GM21576 (cell line): ENCODE measurements around the gene SAMD4A.
A peak's percentile ranks its signal among the peaks of the same experiment; 100 is the strongest.
"Not testable (repeated sequence)": the region's sequence is repeated elsewhere in the genome, so short reads cannot be mapped to it uniquely, and the experiment has no call there.

Experiments used
- ATAC-seq: cut with Tn5 transposase; IDR thresholded peaks from one replicate; pipeline ENCODE4 v1.9.1; 2021; ENCODE audit warnings: mild to moderate bottlenecking, moderate library complexity; ENCODE audit not compliant: unreplicated experiment

The SAMD4A gene

DNA sequence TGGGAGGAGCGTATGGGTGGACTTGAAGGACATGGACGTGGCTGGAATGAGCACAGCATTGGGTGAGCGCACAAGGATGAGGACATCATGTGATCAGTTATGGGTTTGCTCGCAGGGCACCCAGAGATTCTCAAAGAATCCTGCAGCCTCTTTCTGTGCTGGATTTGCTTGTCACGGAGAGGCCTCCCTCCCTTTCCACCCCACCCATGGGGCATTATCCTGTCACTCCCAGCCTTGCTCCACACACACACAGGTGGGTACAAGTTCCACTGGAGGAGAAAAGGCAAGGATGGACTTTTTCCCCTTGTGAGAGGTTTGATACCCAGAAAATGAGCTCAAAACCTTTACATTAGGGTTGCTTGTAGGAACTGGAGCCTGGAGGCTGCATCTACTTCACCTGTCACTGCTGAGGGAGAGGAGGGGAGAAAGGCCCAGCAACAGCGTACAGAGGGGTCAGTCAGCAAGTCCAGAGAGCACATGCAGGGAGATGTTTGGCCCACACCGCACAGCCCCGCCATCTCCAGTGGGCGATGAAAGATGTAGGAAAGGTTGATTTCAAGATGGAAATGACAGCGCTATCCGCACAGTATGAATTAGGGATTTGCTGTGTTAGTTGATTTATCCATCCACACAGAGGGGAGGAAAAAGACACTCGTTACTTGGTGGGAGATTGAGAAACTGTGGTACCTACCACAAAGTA lies 223.0 kb downstream of the SAMD4A start:
- ATAC-seq: no peak

GRCh38 chr14:54791001-54791400 lies 224.1 kb downstream of the SAMD4A start:
- ATAC-seq: no peak

DNA sequence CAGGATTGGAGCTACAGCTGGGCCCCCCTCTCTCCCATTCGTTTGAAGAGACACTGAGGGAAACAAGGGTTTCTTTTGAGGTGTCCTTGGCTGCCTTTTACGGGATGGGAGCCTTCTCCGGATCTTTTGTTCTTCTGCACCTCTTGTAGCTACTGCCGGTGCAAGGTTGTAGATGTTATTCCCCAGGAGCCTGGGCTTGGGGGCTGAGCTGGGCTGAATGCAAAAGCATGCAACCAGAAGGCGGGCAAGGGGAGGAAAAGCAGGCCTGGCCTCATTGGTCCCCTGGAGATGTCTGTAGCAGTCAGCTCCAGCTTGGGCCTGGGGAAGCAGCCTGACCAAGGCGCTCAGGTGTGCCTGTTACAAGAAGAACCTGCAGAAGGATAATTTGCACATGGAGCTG lies 225.4 kb downstream of the SAMD4A start:
- no peak for ATAC-seq

DNA sequence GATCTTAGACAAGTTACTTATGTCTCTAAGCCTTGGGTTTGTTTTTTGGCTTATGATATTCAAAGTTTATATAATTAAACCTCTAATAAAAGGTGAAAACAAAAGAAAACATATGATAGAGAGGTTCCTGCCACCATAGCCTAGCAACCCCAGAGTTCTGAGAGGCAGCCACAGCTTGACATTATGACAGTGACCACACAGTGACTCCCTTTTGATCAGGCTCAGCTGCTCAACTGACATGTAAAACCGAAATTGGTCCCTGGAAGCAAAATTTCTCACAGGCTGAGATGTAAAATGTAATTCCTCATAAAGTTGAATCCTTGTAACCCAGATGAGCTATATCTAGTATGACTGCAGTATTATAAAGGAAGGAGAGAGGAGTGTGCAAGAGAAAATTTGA lies 227.2 kb downstream of the SAMD4A start:
- ATAC-seq: no peak

DNA sequence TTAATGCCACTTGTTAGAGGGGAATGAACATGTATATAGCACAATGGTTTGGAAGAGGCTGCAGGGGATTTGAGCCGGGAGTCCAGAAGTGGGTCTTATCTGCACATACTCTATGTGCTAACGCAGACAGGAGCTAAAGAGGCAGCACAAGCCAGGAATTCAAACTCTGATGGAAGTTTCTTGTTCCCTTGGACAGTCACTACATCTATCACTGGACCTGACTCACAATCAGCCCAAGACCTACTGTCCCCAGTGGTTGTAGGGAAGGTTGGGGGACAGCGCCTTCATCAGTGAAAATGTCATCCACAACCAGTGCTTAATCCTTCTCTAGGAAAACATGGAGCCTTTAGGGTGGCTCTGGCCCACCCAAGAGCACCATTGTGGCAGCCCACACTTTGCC lies 227.9 kb downstream of the SAMD4A start:
- no peak for ATAC-seq

GRCh38 chr14:54796961-54797360 lies 230.0 kb downstream of the SAMD4A start:
- ATAC-seq: no peak

GRCh38 chr14:54797556-54797955 lies 230.6 kb downstream of the SAMD4A start:
- ATAC-seq: no peak

DNA sequence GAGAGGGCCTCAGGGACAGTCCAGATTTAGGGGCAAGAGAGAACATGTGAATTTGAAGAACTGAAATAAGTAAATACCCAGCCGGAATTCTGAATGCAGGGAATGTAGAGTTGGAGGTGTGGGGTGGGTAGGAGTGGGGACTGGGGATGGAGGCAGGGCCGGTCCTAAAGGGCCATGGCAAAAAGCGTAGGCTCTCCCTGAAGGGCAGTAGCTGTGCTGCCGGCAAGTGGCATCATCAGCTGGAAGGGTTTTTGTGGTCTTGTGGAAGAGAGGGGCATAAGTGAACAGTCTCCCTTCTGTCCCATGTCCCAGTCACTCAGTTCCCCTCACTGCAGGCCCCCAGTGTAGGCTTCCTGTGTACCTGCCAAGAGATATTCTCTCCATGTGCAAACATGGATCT lies 231.1 kb downstream of the SAMD4A start:
- no peak for ATAC-seq

- no peak for ATAC-seq
Observed at GRCh38 chr14:54798465-54799124, 231.7 kb downstream of the SAMD4A start.

- ATAC-seq: not testable (repeated sequence)
Observed at GRCh38 chr14:54801482-54801881, 234.6 kb downstream of the SAMD4A start.

GRCh38 chr14:54803396-54803795 lies 236.5 kb downstream of the SAMD4A start:
- ATAC-seq: no peak

- no peak for ATAC-seq
Observed at GRCh38 chr14:54803926-54804537, 237.1 kb downstream of the SAMD4A start.

- no peak for ATAC-seq
Observed at GRCh38 chr14:54804538-54805041, 237.7 kb downstream of the SAMD4A start.

DNA sequence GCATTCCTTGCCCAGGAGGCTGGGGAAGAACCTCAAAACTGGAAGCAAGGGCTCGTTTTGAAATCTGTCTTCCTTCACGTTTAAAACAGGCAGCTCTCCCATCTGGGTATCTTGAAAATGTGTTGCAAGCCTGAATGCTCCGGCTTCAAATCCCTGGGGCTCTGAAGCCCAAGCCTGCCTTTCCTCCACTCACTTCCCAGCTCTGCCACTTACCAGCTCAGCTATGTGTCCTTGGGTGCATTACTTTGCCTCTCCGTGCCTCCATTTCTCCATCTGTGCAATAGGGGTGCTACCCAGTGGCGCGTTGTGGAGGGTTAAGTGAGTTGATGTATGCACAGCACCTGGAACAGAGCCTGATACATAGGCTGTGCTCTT lies 238.1 kb downstream of the SAMD4A start:
- no peak for ATAC-seq

GRCh38 chr14:54805445-54806322 lies 238.8 kb downstream of the SAMD4A start:
- peak; percentile 59 for ATAC-seq

GRCh38 chr14:54806616-54807015 lies 239.7 kb downstream of the SAMD4A start:
- no peak for ATAC-seq

DNA sequence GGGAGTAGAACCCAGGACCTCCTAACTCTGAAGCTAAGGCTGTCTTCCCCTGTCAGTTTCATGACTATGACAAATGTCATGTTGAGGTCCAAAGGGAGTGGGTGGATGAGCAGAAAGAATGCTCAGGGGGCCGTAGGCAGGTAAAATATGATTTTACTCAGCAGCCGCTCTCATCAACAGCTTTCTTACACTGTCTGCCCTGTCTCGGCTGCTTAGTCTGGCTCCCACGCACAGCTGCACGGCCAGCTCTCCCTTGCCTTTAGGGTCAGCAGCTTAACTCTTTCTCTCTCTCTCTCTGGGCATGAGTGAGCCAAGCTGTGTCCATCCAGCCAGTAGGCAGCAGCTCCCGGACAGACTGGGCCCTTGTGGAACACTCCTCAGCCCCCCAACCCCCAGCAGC lies 240.5 kb downstream of the SAMD4A start:
- no peak for ATAC-seq

DNA sequence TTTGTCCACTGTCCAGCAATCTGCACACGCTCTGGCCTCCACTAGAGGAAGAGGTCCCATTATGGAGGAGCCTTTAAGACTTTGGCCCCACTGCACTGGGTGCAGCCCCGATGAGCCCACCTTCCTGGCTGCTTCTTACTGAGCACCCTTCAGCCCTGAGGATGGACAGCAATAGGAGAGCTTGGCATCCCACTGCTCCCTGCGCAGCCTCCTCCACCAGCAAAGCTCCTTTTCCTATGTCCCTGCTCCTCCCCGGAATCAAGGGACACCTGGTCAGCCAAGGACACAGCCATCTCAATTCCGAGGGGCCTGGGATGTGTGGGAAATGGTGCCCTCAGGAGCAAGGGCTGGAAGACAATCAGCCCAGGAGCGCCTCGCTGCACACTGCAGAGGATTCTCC lies 241.0 kb downstream of the SAMD4A start:
- no peak for ATAC-seq

DNA sequence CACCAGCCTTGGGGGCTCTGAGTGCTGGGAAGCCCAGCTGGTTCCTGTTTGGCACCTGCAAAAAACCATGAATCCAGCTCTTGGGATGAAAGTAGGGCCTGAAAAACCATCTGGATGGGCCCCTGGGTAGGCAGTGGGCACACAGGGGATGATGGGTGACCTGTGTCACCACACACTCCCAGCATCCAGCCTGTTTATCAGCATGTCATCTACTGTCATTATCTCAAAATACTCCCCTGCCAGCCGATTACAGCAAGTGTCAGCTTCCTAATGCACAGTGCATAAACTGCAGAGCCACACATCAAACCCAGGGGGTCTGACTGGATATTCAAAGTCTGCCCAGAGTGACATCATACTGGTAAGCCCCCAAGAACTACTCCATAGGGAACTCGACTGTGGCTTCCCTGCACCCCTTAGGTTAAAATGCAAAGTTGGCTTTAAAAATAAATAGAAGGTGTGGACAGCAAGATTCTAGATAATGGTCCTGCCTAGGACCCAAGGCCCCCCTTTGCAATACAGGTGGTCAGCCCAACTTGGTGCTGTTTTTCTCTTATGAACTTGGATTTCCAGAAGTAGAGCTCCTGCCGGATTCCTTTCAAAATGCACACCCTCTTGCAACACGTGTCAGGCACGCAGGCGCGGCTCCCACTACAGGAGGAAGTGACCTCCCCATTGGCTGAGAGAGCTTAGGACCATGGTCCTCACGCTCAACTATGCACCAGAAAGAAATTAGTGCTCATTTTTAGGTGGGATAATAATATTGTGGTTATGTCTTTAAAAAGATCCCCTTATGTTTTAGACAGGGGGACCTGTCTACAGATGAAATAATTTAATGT lies 241.6 kb downstream of the SAMD4A start:
- no peak for ATAC-seq

DNA sequence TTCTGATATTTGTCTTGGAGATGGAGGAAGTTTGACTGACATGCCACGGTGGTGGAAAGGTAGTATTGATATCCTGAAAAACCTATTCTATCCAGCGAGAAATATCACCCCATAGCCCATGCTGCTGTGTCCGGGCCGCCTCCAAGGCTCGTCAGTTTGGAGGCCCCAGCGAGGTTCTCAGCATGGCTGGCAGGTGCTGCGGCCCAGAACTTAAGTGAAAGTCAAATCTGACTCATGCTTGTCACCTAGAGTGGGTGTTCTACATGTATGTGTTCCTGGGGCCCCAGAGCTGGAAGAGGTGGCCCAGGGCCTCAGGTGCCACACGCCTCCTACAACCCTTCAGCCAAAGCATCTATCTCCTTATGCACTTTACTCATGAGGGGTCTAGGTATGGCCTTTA lies 242.8 kb downstream of the SAMD4A start:
- no peak for ATAC-seq
